Activated CD4-positive, alpha-beta T cell treated with anti-CD3 and anti-CD28 coated beads, Interleukin-2, amount 50 U/mL, for 24 hours (primary cell): ENCODE data around the gene ZNF18.
"Not testable (repeated sequence)": the region's sequence is repeated elsewhere in the genome, so short reads cannot be mapped to it uniquely, and the experiment has no call there.

ENCODE experiments used
- DNase-seq, 2 donors: peaks; one replicate each; pipeline ENCODE4 v3.0.0-alpha.2; 2020; ENCODE audit warnings: low read depth in 1 of 2, low spot score in 1 of 2

ZNF18 gene

DNA sequence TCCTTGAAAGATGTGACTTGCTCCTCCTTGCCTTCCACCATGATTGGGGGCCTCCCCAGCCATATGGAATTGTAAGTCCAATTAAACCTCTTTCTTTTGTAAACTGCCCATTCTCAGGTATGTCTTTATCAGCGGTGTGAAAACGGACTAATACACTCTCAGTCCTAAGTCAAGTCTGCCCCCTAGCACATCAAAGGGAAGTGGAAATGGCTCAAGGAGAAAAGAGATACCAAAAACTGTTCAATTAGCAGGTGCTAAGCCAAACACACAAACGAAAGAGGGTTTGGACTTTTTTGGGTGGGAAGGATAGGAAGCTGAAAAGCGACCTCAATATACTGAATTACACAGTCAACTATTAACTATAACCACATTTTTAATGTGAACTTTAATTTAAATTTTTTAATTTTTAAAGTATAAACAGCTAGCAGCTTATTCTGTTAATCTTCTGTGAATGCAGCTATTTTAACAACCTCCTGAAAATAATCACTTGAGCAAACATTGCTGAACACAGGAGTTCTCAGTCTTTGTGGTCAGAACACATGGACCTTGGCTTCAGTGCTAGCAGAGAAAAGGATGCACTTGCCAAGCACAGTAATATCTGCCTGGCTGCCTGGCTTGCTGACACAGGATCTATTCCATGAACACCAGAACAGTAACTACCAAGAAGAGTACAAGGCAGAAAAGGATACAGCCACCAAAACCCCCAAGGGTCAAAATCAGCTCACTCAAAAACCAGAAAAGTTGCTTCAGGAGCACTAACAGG, 10.9 kb downstream of the ZNF18 start:
- DNase-seq, result no peak

DNA sequence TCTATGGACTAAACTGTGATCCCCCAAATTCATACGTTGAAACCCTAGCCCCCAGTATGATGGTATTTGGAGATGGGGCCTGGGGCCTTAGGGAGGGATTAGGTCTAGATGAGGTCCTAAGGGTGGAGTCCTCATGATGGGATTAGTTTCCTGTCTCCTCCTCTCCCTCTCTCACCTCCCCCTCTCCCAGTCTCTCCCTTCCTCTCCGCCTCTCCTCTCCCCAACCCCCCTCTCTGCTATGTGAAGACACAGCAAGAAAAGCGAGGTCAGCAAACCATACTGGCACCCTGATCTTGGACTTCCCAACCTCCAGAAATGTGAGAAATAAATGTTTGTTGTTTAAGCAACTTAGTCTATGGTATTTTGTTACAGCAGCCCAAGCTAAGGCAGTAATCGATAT, 15.4 kb downstream of the ZNF18 start:
- no peak for DNase-seq

DNA sequence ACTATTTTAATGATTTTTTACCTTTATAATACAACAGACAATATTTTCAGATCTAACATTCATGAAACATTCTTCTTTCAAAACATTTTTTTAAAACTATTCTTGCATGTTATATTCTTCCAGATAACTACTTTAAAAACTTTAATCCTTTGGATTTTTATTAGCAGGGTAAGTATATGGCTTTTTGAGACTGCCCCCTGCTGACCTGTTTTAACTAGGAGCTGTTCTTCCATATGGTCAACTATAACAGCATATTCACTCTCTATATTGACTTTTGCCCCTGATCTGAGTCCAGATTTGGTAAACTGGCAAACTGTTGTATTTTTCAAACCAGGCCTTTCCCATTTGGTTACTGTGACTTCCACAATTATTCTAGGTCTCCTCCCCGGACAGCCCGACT, 16.5 kb downstream of the ZNF18 start:
- no peak for DNase-seq

DNA sequence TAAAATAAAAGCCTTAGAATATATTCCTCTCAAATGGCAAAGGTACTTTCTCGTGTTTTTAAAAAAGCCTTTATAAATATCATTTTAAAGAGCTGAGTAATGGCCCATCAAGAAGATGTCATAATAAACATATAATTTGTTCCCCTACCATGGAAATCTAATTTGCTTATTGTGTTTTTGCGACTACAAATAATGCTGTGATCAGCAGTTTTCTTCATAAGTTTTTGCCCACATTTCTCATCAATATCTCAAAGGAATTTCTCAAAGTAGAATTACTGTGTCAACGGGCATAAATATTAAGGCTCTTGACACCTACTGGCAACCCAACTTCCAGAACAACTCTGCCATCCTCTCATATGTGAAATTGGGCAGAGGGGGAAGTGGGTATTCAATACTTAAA, 17.5 kb downstream of the ZNF18 start:
- DNase-seq, result no peak

DNA sequence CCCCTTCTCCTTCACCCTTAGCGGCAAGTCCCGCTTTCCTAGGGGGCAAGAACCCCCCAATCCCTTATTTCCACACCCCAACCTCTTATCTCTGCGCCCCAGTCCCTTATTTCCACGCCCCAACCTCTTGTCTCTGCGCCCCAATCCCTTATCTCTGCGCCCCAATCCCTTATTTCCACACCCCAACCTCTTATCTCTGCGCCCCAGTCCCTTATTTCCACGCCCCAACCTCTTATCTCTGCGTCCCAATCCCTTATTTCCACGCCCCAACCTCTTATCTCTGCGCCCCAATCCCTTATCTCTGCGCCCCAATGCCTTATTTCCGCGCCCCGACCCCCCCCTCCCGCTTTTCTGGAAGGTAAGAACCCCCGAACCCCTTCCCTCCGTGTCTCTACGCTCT, 24.5 kb downstream of the ZNF18 start:
- not testable (repeated sequence) for DNase-seq

DNA sequence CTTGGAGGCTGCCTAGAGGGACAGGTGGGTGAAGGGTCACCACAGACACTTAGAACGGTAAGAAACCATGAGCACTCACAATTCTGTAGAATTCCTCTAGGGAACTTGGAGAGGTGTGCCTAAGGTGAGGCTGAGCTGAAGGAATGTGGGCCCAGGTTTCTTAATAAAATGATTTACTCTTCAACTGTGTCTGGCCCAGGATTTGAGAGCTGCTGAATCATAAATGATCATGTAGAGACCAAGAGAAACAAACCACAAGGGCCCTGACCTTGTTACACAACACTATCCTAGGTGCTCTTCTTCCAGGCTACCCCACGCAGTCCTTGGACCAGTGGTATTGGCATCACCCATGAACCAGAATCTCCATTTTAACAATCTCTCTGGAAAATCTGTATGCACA, 27.7 kb downstream of the ZNF18 start:
- no peak for DNase-seq

DNA sequence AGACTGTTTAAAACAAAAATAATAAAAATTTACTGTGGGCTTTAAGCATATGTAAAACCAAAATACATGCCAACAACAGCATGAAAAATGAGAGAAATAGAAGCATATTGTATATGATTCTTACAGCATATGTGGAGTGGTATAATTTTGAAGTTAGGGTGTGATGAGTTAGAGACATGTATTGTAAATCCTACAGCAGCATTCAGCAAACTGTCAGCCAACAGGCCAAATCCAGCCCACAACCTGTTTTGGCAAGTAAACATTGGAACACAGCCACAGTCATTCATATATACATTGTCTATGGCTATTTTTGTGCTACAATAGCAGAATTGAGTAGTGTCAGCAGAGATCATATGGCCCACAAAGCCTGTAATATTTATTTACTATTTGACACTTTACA, 42.3 kb downstream of the ZNF18 start:
- no peak for DNase-seq

DNA sequence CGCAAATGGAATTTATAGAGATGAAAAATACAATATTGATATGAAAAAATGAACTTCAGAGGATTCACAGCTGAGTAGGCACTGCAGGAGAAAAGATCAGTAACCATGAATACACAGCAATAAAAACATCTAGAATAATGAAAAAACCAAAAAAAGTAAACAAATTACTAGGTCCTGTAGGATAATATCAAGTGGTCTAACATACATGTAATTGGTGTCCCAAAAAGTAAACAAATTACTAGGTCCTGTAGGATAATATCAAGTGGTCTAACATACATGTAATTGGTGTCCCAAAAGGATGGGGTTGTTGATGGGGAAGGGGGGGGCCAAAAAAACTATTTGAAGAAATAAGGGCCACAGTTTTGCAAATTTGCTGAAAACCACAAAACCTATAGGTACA, 43.4 kb downstream of the ZNF18 start:
- DNase-seq, result no peak

DNA sequence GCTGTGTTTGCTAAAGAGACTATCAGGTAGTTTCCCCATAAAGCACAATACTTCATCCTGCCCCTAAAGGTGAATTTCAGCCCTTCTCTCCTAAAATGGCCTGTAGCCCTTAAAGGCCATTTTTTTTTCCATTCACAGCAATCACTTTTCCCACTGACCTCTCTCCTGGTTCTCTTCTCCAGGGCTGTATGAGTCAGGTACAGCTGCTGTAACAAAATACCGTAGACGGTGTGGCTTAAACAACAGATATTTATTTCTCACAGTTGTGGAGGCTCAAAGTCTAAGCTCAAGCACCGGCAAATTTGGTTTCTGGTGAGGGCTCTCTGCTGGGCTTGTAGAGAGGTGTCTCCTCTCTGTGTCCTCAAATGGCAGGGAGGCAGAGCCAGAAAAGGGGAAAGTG, 44.7 kb downstream of the ZNF18 start:
- DNase-seq, result no peak

DNA sequence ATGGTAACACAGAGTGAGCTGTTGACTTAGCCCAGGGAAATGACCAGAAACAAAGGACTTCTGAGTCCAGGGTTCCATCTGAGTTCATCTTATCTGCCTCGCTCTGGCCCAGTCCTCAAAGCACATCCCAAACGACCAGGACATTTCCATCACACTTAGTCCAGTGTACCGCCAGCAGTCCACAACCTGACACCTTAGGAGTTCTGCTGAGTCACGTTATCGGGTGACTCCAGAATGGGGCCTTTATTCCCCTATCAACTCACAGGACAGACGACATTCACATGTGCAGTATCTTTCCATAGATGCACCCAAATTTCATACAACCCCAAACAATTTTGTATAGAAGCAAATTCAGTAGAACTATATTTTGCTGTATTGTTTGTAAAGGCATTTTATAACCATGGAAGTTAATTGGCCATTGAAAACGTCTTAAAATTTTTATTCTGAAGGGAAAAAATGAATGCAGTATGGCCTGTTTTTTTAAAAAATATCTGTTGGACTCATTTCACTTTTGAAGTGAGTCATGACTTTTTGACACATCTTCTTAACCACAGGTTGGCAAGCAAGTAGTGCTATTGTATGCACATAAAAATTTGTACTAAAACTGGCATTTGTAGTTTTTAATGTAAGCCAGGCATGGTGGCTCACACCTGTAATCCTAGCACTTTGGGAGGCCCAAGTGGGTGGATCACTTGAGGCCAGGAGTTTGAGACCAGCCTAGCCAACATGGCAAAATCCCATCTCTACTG, 46.3 kb downstream of the ZNF18 start:
- no peak for DNase-seq

DNA sequence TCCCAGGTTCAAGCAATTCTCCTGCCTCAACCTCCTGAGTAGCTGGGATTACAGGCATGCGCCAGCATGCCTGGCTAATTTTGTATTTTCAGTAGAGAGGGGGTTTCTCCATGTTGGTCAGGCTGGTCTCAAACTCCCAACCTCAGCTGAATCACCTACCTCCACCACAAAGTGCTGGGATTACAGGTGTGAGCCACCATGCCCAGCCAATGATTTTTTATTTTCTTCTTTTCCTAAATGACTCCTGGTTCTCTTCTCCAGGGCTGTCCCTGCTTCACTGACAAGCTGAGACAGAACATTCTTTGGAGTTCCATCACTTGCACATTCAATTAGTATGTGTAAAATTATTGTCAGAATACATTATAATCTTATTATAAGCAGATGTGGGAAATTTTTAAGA, 47.7 kb downstream of the ZNF18 start:
- DNase-seq, result not testable (repeated sequence)

DNA sequence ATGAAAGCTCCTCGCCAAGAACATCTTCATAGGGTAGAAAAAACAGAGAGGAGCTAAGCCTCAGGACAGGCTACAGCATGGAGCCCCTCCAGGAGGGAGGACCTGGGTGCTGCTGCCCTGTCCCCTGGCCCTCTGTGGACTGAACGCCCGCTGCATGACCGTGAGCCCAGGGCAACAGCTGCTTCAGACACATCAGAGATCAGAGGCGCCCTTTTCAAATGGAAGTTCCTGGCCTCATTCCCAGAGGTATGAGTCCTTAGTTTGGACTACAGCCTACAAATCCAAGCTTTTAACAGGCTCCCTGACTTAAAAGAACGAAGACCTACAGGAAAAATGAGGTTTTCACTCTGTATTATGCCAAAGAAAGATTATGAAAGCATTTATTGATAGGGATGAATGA, 48.5 kb downstream of the ZNF18 start:
- DNase-seq, result no peak

DNA sequence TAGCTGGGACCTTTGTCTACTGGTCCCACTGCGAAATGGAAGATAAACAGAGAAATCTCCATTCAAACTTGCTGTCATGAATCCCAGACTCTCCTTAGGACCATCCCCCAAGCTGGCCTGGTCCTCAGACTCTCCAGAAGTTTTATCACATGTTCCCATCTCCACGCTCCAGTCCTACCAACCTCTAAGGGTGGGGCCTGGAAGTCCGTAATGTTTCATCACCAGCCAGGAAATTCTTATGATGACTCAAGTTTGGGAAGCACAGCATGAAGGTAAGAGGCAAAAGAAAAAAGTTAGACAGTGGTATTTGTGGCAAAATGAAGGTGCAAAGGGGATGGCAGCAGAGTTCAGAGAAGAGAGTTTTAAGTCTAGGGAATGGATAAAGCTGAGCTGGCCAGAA, 52.7 kb downstream of the ZNF18 start:
- no peak for DNase-seq

DNA sequence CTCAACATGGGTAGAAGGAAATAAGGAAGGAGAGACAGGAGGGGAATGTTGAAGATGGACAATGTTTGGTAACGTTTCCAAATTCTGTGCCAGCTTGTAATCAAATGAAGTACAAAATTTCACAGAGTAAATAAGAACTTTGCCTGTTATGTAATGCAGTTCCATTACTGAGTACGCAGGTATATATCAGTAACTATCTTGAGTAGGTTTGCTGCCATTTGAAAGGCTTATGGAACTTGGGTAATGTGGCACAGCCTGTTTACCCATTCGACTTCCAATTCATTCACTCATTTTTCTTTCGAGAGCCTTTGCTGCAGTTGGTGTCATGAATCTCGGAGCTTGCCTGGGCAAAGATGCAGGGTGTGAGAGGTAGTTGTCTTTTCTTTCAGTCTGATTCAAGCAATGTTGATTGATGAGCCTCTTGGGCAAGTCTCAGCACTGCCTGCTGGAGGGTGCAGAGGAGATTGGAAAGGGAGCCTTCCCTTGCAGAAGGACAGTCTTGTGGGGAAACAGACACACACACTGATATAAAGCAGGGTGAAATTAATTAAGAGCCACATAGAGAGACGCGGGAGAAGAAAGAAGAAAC, 53.4 kb downstream of the ZNF18 start:
- no peak for DNase-seq

DNA sequence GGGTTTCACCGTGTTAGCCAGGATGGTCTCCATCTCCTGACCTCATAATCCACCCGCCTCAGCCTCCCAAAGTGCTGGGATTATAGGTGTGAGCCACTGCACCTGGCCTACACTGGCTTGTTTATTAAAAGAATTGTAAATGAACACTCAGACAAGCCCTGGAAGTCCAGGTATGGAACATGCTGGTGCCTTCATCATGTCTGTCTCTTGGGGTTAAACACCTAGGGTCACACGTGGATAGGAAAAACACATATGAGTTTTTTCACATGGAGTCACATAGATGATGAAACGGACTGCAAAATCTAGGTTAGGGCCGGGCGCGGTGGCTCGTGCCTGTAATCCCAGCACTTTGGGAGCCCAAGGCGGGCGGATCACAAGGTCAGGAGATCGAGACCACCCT, 54.2 kb downstream of the ZNF18 start:
- DNase-seq, result not testable (repeated sequence)

DNA sequence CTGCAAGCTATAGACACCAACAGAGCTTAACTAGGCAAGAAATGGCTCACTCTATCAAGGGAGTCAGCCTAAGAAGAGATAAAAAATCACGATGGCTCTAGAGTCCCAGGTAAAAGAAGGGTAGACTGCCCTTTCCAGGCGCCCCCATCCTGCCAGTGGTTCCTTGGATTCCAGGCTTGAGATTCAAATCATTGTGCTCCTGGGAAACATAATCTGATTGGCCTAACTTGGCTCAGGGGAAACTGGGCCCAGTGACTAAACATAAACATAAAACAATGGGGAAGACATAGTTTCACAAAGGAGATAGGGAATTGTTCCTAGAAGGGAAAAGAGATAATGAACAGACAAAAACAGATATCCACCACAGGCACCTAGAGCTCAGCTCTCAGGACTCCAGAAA, 56.4 kb downstream of the ZNF18 start:
- no peak for DNase-seq

DNA sequence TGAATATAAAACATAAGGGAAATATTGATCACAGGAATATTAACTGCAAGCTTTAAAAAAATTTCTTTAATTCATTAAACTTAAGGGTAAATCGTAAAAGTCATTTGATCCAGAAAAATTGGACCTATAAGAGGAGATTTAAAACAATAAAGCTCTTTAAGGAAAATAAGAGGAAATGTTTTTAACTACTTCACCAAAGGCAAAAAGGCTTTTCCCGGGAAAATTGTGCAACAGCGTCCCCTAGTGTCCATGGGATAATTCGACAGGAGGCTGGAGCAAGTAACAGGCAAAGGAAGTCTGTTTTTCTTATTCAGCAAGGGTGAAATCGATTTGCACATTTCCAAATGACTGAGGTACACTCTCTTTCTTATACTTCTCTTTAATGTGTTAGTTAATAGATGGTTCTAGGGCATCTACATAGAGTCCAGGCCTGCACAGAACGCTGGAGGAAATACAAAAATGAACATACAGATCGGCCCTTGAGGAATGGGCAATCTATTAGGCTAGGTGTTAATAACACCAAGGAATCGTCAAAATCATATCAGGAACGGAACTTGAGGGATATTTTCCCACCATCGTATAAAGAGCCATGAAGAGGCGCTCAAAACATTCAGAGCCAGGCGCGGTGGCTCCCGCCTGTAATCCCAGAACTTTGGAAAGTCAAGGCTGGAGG, 61.4 kb downstream of the ZNF18 start:
- no peak for DNase-seq

DNA sequence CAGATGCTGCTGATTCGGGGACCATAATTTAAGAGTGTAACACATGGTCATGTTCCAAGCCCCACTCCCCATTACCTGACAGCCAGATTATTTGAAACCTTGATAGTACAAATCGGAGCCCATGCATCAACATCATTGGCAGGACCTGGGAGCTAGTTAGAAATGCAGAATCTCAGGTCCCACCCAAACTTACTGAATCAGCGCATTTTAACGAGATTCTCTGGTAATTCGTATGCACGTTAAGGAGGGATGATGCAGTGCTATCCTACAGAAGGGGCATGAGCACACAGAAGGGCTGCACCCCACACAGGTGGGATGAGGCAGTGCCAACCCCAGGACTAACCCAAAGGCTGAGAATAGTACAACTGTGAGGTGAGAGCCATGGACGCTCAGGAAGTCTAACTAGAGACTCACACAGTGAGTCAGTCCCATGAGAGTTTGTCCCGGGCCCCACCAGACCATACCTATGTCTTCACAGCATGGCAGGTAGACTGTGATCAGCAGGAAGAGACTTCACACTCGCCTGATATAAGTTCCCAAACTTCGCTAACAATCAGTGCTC, 64.9 kb downstream of the ZNF18 start:
- no peak for DNase-seq

DNA sequence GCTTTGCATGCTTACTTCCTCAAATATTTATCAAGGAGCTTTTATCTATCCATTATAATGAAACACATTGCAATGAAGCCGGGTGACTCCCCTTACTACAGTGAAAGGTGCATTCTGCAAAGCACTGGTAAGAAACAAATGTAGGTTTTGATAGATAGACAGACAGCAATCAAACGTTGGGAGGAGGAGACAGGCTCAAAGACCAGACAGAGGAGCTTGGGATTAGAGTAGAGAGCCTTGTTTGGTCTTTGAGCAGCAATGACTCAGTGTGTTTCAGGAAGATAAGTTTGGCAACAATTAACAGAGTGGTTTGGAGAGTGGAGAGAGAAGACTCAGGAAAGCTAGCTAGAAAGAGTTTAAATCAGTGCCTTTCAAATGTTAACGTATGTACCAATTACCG, 68.8 kb downstream of the ZNF18 start:
- DNase-seq, result no peak
